ENCODE data around the gene TMEM182. TPM values are rescaled to one million over a fixed set of nuclear protein-coding genes. Genes with fewer than 3 reads are reported as not detected.

TMEM182 gene
- total RNA-seq (ENCODE audit: low replicate concordance): 0.94 and 1.9 TPM in 2 replicates

GRCh38 chr2:102761763-102762162, at the start of gene TMEM182:
Gene TMEM182 (plus strand): TSS chr2:102762031. CDS start chr2:102762218, 187 bp downstream.

Other genes starting within 250 kb of the TMEM182 start
- gene SLC9A2, start 142.5 kb upstream of the TMEM182 start, total RNA-seq (ENCODE audit: low replicate concordance): not detected in 2 replicates

Measured in smooth muscle cell of the coronary artery (primary cell).